ENCODE measurements around the gene HSF5. TPM values are rescaled to one million over a fixed set of nuclear protein-coding genes. Genes with fewer than 3 reads are reported as not detected.

The HSF5 gene
- total and polyA plus RNA-seq, 2 donors (not counting 3 experiments of a cell fraction or from before 2014, with no cell fraction given): 0.03 TPM; not detected in 1

DNA sequence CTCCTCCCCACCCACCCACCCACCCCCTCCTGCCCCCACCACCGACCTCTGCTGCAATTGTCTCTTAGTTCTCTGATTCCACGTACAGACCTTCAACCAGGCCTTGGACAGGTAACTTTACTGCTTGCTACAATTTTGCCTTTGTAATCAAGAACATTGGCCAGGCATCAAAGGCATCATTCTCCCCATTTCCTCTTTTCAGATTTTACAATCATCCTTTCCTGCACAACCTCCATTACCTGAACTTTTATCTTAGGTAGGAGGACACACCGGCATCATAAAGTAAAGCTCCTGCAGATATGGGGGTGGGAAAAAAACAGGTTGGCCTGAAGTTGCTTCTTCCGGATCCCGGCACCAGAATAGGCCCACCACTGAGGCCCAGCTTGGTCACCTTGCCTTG, 110.5 kb downstream of the HSF5 start:
- H3K27me3 ChIP-seq (ENCODE audit: control insufficient read depth in 2 of 2, insufficient read depth in 2 of 2, low read length in 2 of 2): peaks cover 8 to 10% of the 10 kb centered on the region in 2 experiments
- DNase-seq (ENCODE audit: low read depth, low spot score): no peak
- no TSS peak for BruUV-seq (replicated peaks)
- dilution Hi-C loops (cut with MboI; ENCODE audit: extremely low pct_ligation_motif_present, low sequenced_read_pairs) (no loop called here), intact Hi-C loops (cut with micrococcal nuclease) (no loop called here)
- H3K79me2 ChIP-seq (ENCODE audit: control insufficient read depth, insufficient read depth, low read length): no peaks in the 10 kb centered on the region
- ChIA-PET CTCF (interaction anchor here (1.4 kb wide), 1 partner anchor 26 kb away, joined by 3 read pairs; no protein-coding TSS in a partner anchor), POLR2A (no interaction called here)
- H3K9me3 ChIP-seq (replicated peaks; ENCODE audit: control insufficient read depth, insufficient read depth, low read length): no peaks in the 10 kb centered on the region
- no peak overlapping the region for H2AFZ ChIP-seq (ENCODE audit: low read depth, low read length)
- H3K9ac ChIP-seq (replicated peaks; ENCODE audit: extremely low read depth, insufficient read depth, low read length): no peak overlapping the region
- H3K4me2 ChIP-seq (ENCODE audit: insufficient read depth, low read length): no peak overlapping the region
- H3K27ac ChIP-seq (ENCODE audit: insufficient read depth, low read depth, low read length): no peak overlapping the region
- no peaks in the 10 kb centered on the region for H3K4me1 ChIP-seq (ENCODE audit: control insufficient read depth, extremely low read depth, insufficient read depth, low read length)
- no peaks in the 10 kb centered on the region for H4K20me1 ChIP-seq (replicated peaks; ENCODE audit: control insufficient read depth, extremely low read depth, insufficient read depth, low read length)
- no peaks in the 10 kb centered on the region for H3K9me1 ChIP-seq (replicated peaks; ENCODE audit: control insufficient read depth, extremely low read depth, insufficient read depth, low read length)
- H3K36me3 ChIP-seq (ENCODE audit: control insufficient read depth in 2 of 2, extremely low read depth in 1 of 2, insufficient read depth in 2 of 2, low read length in 2 of 2): no peaks in the 10 kb centered on the region
- no peak for TF ChIP-seq CTCF (IDR thresholded peaks at IDR 0.05; ENCODE audit: extremely low read depth in 1 of 2, insufficient read depth in 1 of 2, low read depth in 1 of 2, low read length in 2 of 2)
- no peak for TF ChIP-seq POLR2AphosphoS5 (IDR thresholded peaks at IDR 0.05; ENCODE audit: insufficient read depth, low read depth, low read length)
- TF ChIP-seq POLR2A (IDR thresholded peaks at IDR 0.05; ENCODE audit: low read depth, low read length): no peak
- TF ChIP-seq GATA2 (IDR thresholded peaks at IDR 0.05; ENCODE audit: insufficient read depth, insufficient read length, low read depth, low read length): no peak
- TF ChIP-seq JUN (IDR thresholded peaks at IDR 0.05; ENCODE audit: borderline replicate concordance, insufficient read depth, insufficient read length, low read depth): no peak
- FAIRE-seq: no peak
- H3K4me3 ChIP-seq (replicated peaks in 1 of 3; ENCODE audit: insufficient read depth in 1 of 3, low read depth in 1 of 3, low read length in 3 of 3): no peak overlapping the region

GRCh38 chr17:58377093-58377601, 111.1 kb downstream of the HSF5 start:
- H3K27me3 ChIP-seq (ENCODE audit: control insufficient read depth in 2 of 2, insufficient read depth in 2 of 2, low read length in 2 of 2): peaks cover 8 to 10% of the 10 kb centered on the region in 2 experiments
- no peak for TF ChIP-seq JUN (IDR thresholded peaks at IDR 0.05; ENCODE audit: borderline replicate concordance, insufficient read depth, insufficient read length, low read depth)
- FAIRE-seq: no peak
- BruUV-seq (replicated peaks): no TSS peak
- H3K4me2 ChIP-seq (ENCODE audit: insufficient read depth, low read length): no peak overlapping the region
- no peak overlapping the region for H3K9ac ChIP-seq (replicated peaks; ENCODE audit: extremely low read depth, insufficient read depth, low read length)
- no peak overlapping the region for H3K27ac ChIP-seq (ENCODE audit: insufficient read depth, low read depth, low read length)
- no peaks in the 10 kb centered on the region for H3K36me3 ChIP-seq (ENCODE audit: control insufficient read depth in 2 of 2, extremely low read depth in 1 of 2, insufficient read depth in 2 of 2, low read length in 2 of 2)
- H2AFZ ChIP-seq (ENCODE audit: low read depth, low read length): no peak overlapping the region
- no peaks in the 10 kb centered on the region for H3K4me1 ChIP-seq (ENCODE audit: control insufficient read depth, extremely low read depth, insufficient read depth, low read length)
- H4K20me1 ChIP-seq (replicated peaks; ENCODE audit: control insufficient read depth, extremely low read depth, insufficient read depth, low read length): no peaks in the 10 kb centered on the region
- dilution Hi-C loops (cut with MboI; ENCODE audit: extremely low pct_ligation_motif_present, low sequenced_read_pairs) (no loop called here), intact Hi-C loops (cut with micrococcal nuclease) (no loop called here)
- H3K79me2 ChIP-seq (ENCODE audit: control insufficient read depth, insufficient read depth, low read length): no peaks in the 10 kb centered on the region
- no peak overlapping the region for H3K4me3 ChIP-seq (replicated peaks in 1 of 3; ENCODE audit: insufficient read depth in 1 of 3, low read depth in 1 of 3, low read length in 3 of 3)
- CTCF ChIA-PET: no interaction called here
- POLR2A ChIA-PET: no interaction called here
- H3K9me1 ChIP-seq (replicated peaks; ENCODE audit: control insufficient read depth, extremely low read depth, insufficient read depth, low read length): no peaks in the 10 kb centered on the region
- DNase-seq (ENCODE audit: low read depth, low spot score): no peak
- H3K9me3 ChIP-seq (replicated peaks; ENCODE audit: control insufficient read depth, insufficient read depth, low read length): no peaks in the 10 kb centered on the region
